Caco-2 (cell line): Measurements from ENCODE around the gene LDHD. TPM values are rescaled to one million over a fixed set of nuclear protein-coding genes. Genes with fewer than 3 reads are reported as not detected.

Source experiments
- BruUV-seq: library from RNA; stranded (reverse); fragments of 400-500 nt; replicated peaks from 2 replicates; lab custom pipeline; 2021; lab: Mats Ljungman, UMichigan
- CTCF ChIA-PET: fragments of 300-600 bp; sonication (Branson Sonifier 250); formaldehyde crosslinking; loops from one replicate; lab custom pipeline; 2022; ENCODE audit warnings: antibody characterized with exemption; lab: Charles Lee
- POLR2A ChIA-PET: fragments of 300-600 bp; sonication (Branson Sonifier 250); formaldehyde crosslinking; loops from one replicate; lab custom pipeline; 2022; ENCODE audit warnings: antibody characterized with exemption; lab: Charles Lee
- DNase-seq, 2 experiments: peaks; one replicate each; pipeline versions ENCODE4 v3.0.0 to v3.0.0-alpha.2; 2020 to 2022
- H3K27me3 ChIP-seq: replicated peaks from 2 replicates; pipeline ENCODE4 v1.6.0; 2011; ENCODE audit warnings: low read length; ENCODE audit not compliant: control insufficient read depth, insufficient read depth
- H3K36me3 ChIP-seq: 2 replicates; pipeline ENCODE4 v1.5.1; 2011; ENCODE audit warnings: low read length; ENCODE audit not compliant: control insufficient read depth, insufficient read depth
- H3K4me1 ChIP-seq: fragments of 250-450 bp; sonication (Bioruptor Pico); 2 replicates; pipeline ENCODE4 v1.5.1; 2020; ENCODE audit warnings: mild to moderate bottlenecking
- H3K4me3 ChIP-seq: 2 replicates; pipeline ENCODE4 v1.5.1; 2011; ENCODE audit warnings: low read depth, mild to moderate bottlenecking, control low read depth, low read length
- H3K9me3 ChIP-seq: fragments of 250-450 bp; sonication (Bioruptor Pico); 2 replicates; pipeline ENCODE4 v1.5.1; 2020; ENCODE audit warnings: mild to moderate bottlenecking, moderate library complexity
- H3K27ac Mint-ChIP-seq: one replicate; pipeline ENCODE4 v1.8.0; 2022; ENCODE audit warnings: mixed read lengths; ENCODE audit not compliant: unreplicated experiment
- H3K27me3 Mint-ChIP-seq: one replicate; pipeline ENCODE4 v1.8.0; 2022; ENCODE audit warnings: mixed read lengths; ENCODE audit not compliant: insufficient read depth, unreplicated experiment
- H3K36me3 Mint-ChIP-seq: one replicate; pipeline ENCODE4 v1.8.0; 2022; ENCODE audit warnings: mild to moderate bottlenecking, mixed read lengths; ENCODE audit not compliant: insufficient read depth, unreplicated experiment
- H3K4me1 Mint-ChIP-seq: one replicate; pipeline ENCODE4 v1.8.0; 2022; ENCODE audit warnings: low read depth, mixed read lengths; ENCODE audit not compliant: unreplicated experiment
- H3K4me3 Mint-ChIP-seq: one replicate; pipeline ENCODE4 v1.8.0; 2022; ENCODE audit warnings: mild to moderate bottlenecking, moderate library complexity, mixed read lengths; ENCODE audit not compliant: unreplicated experiment
- H3K9me3 Mint-ChIP-seq: one replicate; pipeline ENCODE4 v1.8.0; 2022; ENCODE audit warnings: mixed read lengths; ENCODE audit not compliant: unreplicated experiment
- CTCF ChIP-seq, 2 experiments: fragments of 200-600 bp in 1 of 2; IDR thresholded peaks; 1 replicate in 1 of 2; 2 replicates in 1 of 2; pipeline versions ENCODE4 v1.5.1 to v1.8.0; 2011 to 2022; ENCODE audit warnings: antibody characterized with exemption in 1 of 2, control low read depth in 1 of 2, inconsistent platforms in 1 of 2, low read depth in 1 of 2, low read length in 1 of 2, mild to moderate bottlenecking in 1 of 2, moderate library complexity in 1 of 2; ENCODE audit not compliant: insufficient read depth in 1 of 2, severe bottlenecking in 1 of 2, unreplicated experiment in 1 of 2
- intact Hi-C: fragments of 100-400 bp; cut with micrococcal nuclease; formaldehyde crosslinking; loops from one replicate; pipeline ENCODE4 v1.10.0; 2022; ENCODE audit not compliant: unreplicated experiment
- total RNA-seq: library from RNA; stranded (reverse); gene quantifications from 2 replicates; pipeline ENCODE4 v1.2.3, GENCODE V29; 2022

Gene LDHD
- total RNA-seq, 1 experiment from 2014 or later: 4.1 TPM

- Mint-ChIP-seq H3K36me3 (peaks cover 12% of the 10 kb centered on the region), H3K4me1 (peaks cover 32% of the 10 kb centered on the region), H3K27ac (peak overlapping the region; percentile 51), H3K27me3 (no peaks in the 10 kb centered on the region), H3K4me3 (no peak overlapping the region), H3K9me3 (no peaks in the 10 kb centered on the region)
- no peak for DNase-seq
- BruUV-seq: no TSS peak
- H3K9me3 ChIP-seq: no peaks in the 10 kb centered on the region
- intact Hi-C loops: no loop called here
- peaks cover 49% of the 10 kb centered on the region for H3K4me1 ChIP-seq
- no peaks in the 10 kb centered on the region for H3K27me3 ChIP-seq
- TF ChIP-seq CTCF (IDR thresholded peaks at IDR 0.05; ENCODE audit: insufficient read depth in 1 of 2, low read depth in 1 of 2, low read length in 1 of 2, severe bottlenecking in 1 of 2, unreplicated experiment in 1 of 2): no peak
- H3K4me3 ChIP-seq: no peak overlapping the region
- H3K36me3 ChIP-seq: no peaks in the 10 kb centered on the region
- ChIA-PET CTCF (interaction anchor here (1.2 to 1.6 kb wide), 2 partner anchors 18 to 49 kb away, joined by 3 to 5 read pairs; no protein-coding TSS in a partner anchor), POLR2A (no interaction called here)
Measured at GRCh38 chr16:75062135-75062975, 54.2 kb downstream of the LDHD start.

Other genes starting within 250 kb of the LDHD start
- 148 and 174 TPM in 2 replicates for gene WDR59, start 131.7 kb downstream of the LDHD start, total RNA-seq
- 68.6 and 73.8 TPM in 2 replicates for gene ZNRF1, start 117.8 kb downstream of the LDHD start, total RNA-seq
- gene ZFP1, start 31.7 kb upstream of the LDHD start, total RNA-seq: 11.4 and 14.2 TPM in 2 replicates
- not detected in 2 replicates for gene CTRB2, start 90.4 kb upstream of the LDHD start, total RNA-seq
- gene CTRB1, start 102.2 kb upstream of the LDHD start, total RNA-seq: not detected in 2 replicates
- 94.0 and 95.5 TPM in 2 replicates for gene BCAR1, start 134.8 kb upstream of the LDHD start, total RNA-seq